K562 (cell line): Measurements from ENCODE around the gene PTPN5. TPM values are rescaled to one million over a fixed set of nuclear protein-coding genes. Genes with fewer than 3 reads are reported as not detected.

ENCODE experiments used
- ATAC-seq: fragments of 200-7000 bp; cut with Tn5 transposase; 3 replicates; pipeline ENCODE4 v1.9.1; 2020; ENCODE audit warnings: moderate library complexity
- BruUV-seq: library from RNA; stranded (reverse); fragments of 400-500 nt; replicated peaks from 2 replicates; lab custom pipeline; 2021; lab: Mats Ljungman, UMichigan
- CTCF ChIA-PET: fragments of 300-600 bp; formaldehyde crosslinking; extraction: SDS; loops from one replicate; lab custom pipeline; 2021; ENCODE audit warnings: low intra/inter-chr PET ratio; lab: Yijun Ruan, JAX
- POLR2A ChIA-PET: fragments of 300-600, 350-650 bp; sonication (Branson Sonifier 250); formaldehyde crosslinking; extraction: SDS; loops from one replicate; lab custom pipeline; 2021; ENCODE audit warnings: antibody characterized with exemption, inconsistent platforms; lab: Yijun Ruan, JAX
- DNase-seq, 4 experiments: peaks; one replicate each; pipeline versions ENCODE4 v3.0.0 to v3.0.0-alpha.2; 2011 to 2018; ENCODE audit warnings: low spot score in 3 of 4, mixed read lengths in 3 of 4; ENCODE audit errors: extremely low read depth in 1 of 4
- FAIRE-seq: peaks from 2 replicates; lab custom pipeline; 2011; peaks lifted over from hg19 to GRCh38; lab: Jason Lieb, UNC
- H2AFZ ChIP-seq: 2 replicates; pipeline ENCODE4 v1.6.0; 2011; ENCODE audit warnings: low read depth, low read length, control low read depth, inconsistent platforms
- H3K27ac ChIP-seq: fragments of 200-600 bp; 3 replicates; pipeline ENCODE4 v1.8.0; 2011; ENCODE audit warnings: low read depth, mild to moderate bottlenecking, control low read depth, inconsistent platforms, low read length, moderate library complexity, mixed read lengths; ENCODE audit errors: extremely low read depth
- H3K27me3 ChIP-seq, 2 experiments: fragments of 300-600 bp in 1 of 2; 2 replicates in 1 of 2; 3 replicates in 1 of 2; pipeline versions ENCODE4 v1.6.0 to v1.8.0; 2011; ENCODE audit warnings: inconsistent platforms in 2 of 2, low read length in 2 of 2, mild to moderate bottlenecking in 1 of 2, mixed read lengths in 1 of 2, moderate library complexity in 1 of 2; ENCODE audit not compliant: control insufficient read depth in 2 of 2, insufficient read depth in 2 of 2
- H3K36me3 ChIP-seq: fragments of 300-600 bp; 3 replicates; pipeline ENCODE4 v1.8.0; 2011; ENCODE audit warnings: mild to moderate bottlenecking, low read length, inconsistent platforms; ENCODE audit not compliant: control insufficient read depth, insufficient read depth
- H3K4me1 ChIP-seq, 2 experiments: fragments of 200-600 bp in 1 of 2; replicated peaks in 1 of 2; 2 replicates in 1 of 2; 3 replicates in 1 of 2; pipeline versions ENCODE4 v1.5.1 to v1.8.0; 2011; ENCODE audit warnings: inconsistent platforms in 2 of 2, low read length in 2 of 2, mild to moderate bottlenecking in 1 of 2, mixed read lengths in 1 of 2, moderate library complexity in 1 of 2; ENCODE audit not compliant: control insufficient read depth in 2 of 2, insufficient read depth in 2 of 2
- H3K4me2 ChIP-seq: 2 replicates; pipeline ENCODE4 v1.6.1; 2011; ENCODE audit warnings: low read length, control low read depth, inconsistent platforms, mixed read lengths; ENCODE audit not compliant: insufficient read depth
- H3K4me3 ChIP-seq: fragments of 200-600 bp; sonication (generic), shearing (Covaris generic); 2 replicates; pipeline ENCODE4 v1.5.1; 2016; ENCODE audit warnings: control low read depth, inconsistent platforms
- H3K79me2 ChIP-seq: fragments of 200-600 bp; 3 replicates; pipeline ENCODE4 v1.8.0; 2011; ENCODE audit warnings: low read length, inconsistent platforms; ENCODE audit not compliant: control insufficient read depth, insufficient read depth
- H3K9ac ChIP-seq, 2 experiments: 2 replicates each; pipeline versions ENCODE4 v1.6.0 to v1.6.1; 2011; ENCODE audit warnings: low read depth in 2 of 2, low read length in 2 of 2, control low read depth in 1 of 2, inconsistent platforms in 1 of 2, mild to moderate bottlenecking in 1 of 2, mixed read lengths in 1 of 2; ENCODE audit not compliant: insufficient read depth in 1 of 2
- H3K9me1 ChIP-seq: one replicate; pipeline ENCODE4 v1.6.0; 2011; ENCODE audit warnings: inconsistent platforms, mild to moderate bottlenecking, low read length, moderate library complexity; ENCODE audit not compliant: control insufficient read depth, insufficient read depth
- H3K9me3 ChIP-seq: replicated peaks from 2 replicates; pipeline ENCODE4 v1.5.1; 2011; ENCODE audit warnings: low read depth, low read length, inconsistent platforms; ENCODE audit not compliant: control insufficient read depth, insufficient read depth
- H4K20me1 ChIP-seq: replicated peaks from 2 replicates; pipeline ENCODE4 v1.6.1; 2011; ENCODE audit warnings: low read length, inconsistent platforms, mixed read lengths; ENCODE audit not compliant: control insufficient read depth, insufficient read depth
- CBX8 ChIP-seq: fragments of 200-600 bp; sonication (generic); IDR thresholded peaks from 2 replicates; pipeline ENCODE4 v1.6.1; 2012; ENCODE audit warnings: borderline replicate concordance, mixed run types, low read depth, mild to moderate bottlenecking, moderate library complexity, mixed read lengths, low read length, control low read depth, inconsistent platforms; ENCODE audit not compliant: poor library complexity, severe bottlenecking; ENCODE audit errors: extremely low read depth
- CHCHD3 ChIP-seq: fragments of 250-450 bp; sonication (Bioruptor Pico); IDR thresholded peaks from 2 replicates; pipeline ENCODE4 v2.1.2; 2022; ENCODE audit warnings: mild to moderate bottlenecking
- HINFP ChIP-seq: fragments of 450-650 bp; conservative IDR thresholded peaks from 2 replicates; pipeline ENCODE4 v1.6.1; 2016; ENCODE audit warnings: missing genetic modification characterization, low read depth, mild to moderate bottlenecking, control low read depth, missing compliant biosample characterization
- SPI1 ChIP-seq: IDR thresholded peaks from 2 replicates; pipeline ENCODE4 v1.6.1; 2011; ENCODE audit warnings: low read depth, low read length, control low read depth, borderline replicate concordance
- ZNF707 ChIP-seq: fragments of 250-450 bp; sonication (Bioruptor Pico); conservative IDR thresholded peaks from 2 replicates; pipeline ENCODE4 v1.8.0; 2022; ENCODE audit warnings: inconsistent platforms, mild to moderate bottlenecking, moderate library complexity
- ZSCAN29 ChIP-seq: fragments of 450-650 bp; IDR thresholded peaks from 2 replicates; pipeline ENCODE4 v1.6.1; 2017
- WGBS: fragments of 100-300 bp; shearing (Covaris generic); methylation state at CpG from one replicate; pipeline ENCODE4 v1.1.6; 2016; ENCODE audit warnings: low coverage, mixed read lengths; ENCODE audit not compliant: insufficient coverage; ENCODE audit errors: missing lambda C conversion rate; 5-methylcytosine and 5-hydroxymethylcytosine counted together
- in situ Hi-C: fragments of 300-500 bp; cut with MboI; formaldehyde crosslinking; loops from 4 replicates; pipeline ENCODE4 v1.15.0; 2018; ENCODE audit warnings: inconsistent platforms, mixed read lengths
- intact Hi-C: fragments of 100-400 bp; cut with micrococcal nuclease; formaldehyde crosslinking; loops from 2 replicates; pipeline ENCODE4 v1.14.2; 2022
- polyA plus RNA-seq, 8 experiments: library from polyadenylated mRNA; depleted of rRNA in 4 of 8; stranded (reverse) in 5 of 8; unstranded in 3 of 8; fragments of >200 nt; fragmentation: Nextera tagmentation in 2 of 8; fragmentation: Illumina TruSeq in 1 of 8; extraction: Ambion mirVana in 2 of 8; extraction: Trizol in 1 of 8; gene quantifications; 2 replicates each; pipeline versions ENCODE4 v1.2.1 to v1.2.3, GENCODE V29; 2011 to 2014; ENCODE audit warnings: inconsistent platforms in 1 of 8, missing spikeins in 1 of 8
- total RNA-seq, 7 experiments: library from RNA; depleted of rRNA in 6 of 7; stranded (reverse); fragments of >200 nt in 6 of 7; fragmentation: Illumina TruSeq in 2 of 7; extraction: Trizol in 2 of 7; gene quantifications; 2 replicates each; pipeline versions ENCODE4 v1.2.1 to v1.2.3, GENCODE V29; 2011 to 2021; ENCODE audit warnings: low replicate concordance in 1 of 7

Gene PTPN5
- total and polyA plus RNA-seq, 9 of the 15 experiments (the other 6 are each of a cell fraction or from before 2014, with no cell fraction given), result not detected

DNA sequence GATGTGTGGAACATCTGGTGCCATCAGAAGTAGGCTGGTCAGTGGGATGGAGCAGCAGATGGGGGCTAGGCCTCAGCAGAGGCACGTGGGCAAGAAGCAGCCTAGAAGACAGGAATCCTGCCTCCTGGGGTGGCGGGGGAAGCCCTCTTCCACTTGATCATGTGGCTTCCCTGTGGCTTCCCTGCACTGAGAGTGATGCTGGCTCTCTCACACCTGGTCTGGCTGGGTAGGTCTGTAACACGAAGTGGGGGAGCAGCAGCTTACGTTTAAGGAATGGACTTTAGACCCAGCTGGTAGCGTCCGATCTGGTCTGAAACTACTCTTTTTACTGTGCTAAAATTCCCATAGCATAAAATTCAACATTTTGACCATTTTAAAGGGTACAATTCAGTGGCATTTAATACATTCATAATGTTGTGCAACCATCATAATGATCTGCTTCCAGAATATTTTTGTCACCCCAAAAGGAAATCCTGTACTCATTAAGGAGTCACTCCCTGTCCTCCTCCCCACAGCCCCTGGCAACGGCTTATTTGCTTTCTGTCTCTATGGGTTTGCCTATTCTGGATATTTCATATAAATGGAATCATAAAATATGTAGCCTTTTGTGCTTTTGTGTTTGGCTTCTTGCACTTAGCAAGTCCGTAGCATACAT lies 21.7 kb downstream of the PTPN5 start:
- Histone ChIP-seq H3K9me3 (no peaks in the 10 kb centered on the region), H3K9ac (0 out of 4 replicates have a peak overlapping the region, but pooled peaks of 1 of the 2 experiments have one; percentile 52), H3K79me2 (no peaks in the 10 kb centered on the region), H3K9me1 (no peaks in the 10 kb centered on the region), H3K27ac (no peak overlapping the region), H3K4me3 (no peak overlapping the region), H3K4me1 (no peaks in the 10 kb centered on the region), H3K27me3 (peaks cover 2 to 53% of the 10 kb centered on the region in 2 experiments; a peak in 4 of 5 replicates), H4K20me1 (peaks cover 8% of the 10 kb centered on the region), H2AFZ (no peak overlapping the region), H3K4me2 (no peak overlapping the region), H3K36me3 (no peaks in the 10 kb centered on the region)
- DNase-seq (no peak), FAIRE-seq (no peak), ATAC-seq (no peak)
- ChIA-PET POLR2A (interaction anchor here (0.7 kb wide), 1 partner anchor 270 kb away, joined by 3 read pairs; no protein-coding TSS in a partner anchor), CTCF (no interaction called here)
- BruUV-seq, result no TSS peak
- WGBS, result 2% methylated on average over 8 of the region's 8 CpGs
- intact Hi-C loops (loop anchor here (10.0 kb wide), 2 partner anchors 225 to 315 kb away; partner anchors contain the start of gene LDHAL6A), in situ Hi-C loops (no loop called here)
- TF ChIP-seq HINFP (no peak), CHCHD3 (CRISPR knock-in tag) (no peak), SPI1 (0 out of 2 replicates have a peak, but pooled peaks have one; percentile 17), ZNF707 (no peak), CBX8 (no peak), ZSCAN29 (no peak)
